Thyroid gland (tissue), 4 donors: ENCODE results near the gene MYLK.

Source experiments
- CTCF ChIP-seq, 6 experiments: fragments of 200-600 bp in 3 of 6; fragments of 450-650 bp in 3 of 6; sonication (generic) in 3 of 6; IDR thresholded peaks; one replicate each; pipeline ENCODE4 v1.5.1; 2016 to 2019; ENCODE audit warnings: antibody characterized with exemption in 6 of 6, mild to moderate bottlenecking in 2 of 6, inconsistent platforms in 1 of 6, moderate library complexity in 1 of 6
- POLR2A ChIP-seq, 2 donors: fragments of 450-650 bp; IDR thresholded peaks; one replicate each; pipeline ENCODE4 v1.6.1; 2017; ENCODE audit warnings: antibody characterized with exemption in 2 of 2, mild to moderate bottlenecking in 2 of 2, moderate library complexity in 1 of 2

- TF ChIP-seq CTCF (IDR thresholded peaks at IDR 0.05) (no peak), POLR2A (IDR thresholded peaks at IDR 0.05) (no peak)
Measured at GRCh38 chr3:123635717-123636116, 248.4 kb downstream of the MYLK start.
